Measurements from ENCODE around the gene TMC3. TPM values are rescaled to one million over a fixed set of nuclear protein-coding genes. Genes with fewer than 3 reads are reported as not detected.

TMC3 gene
- total and polyA plus RNA-seq, 10 of the 15 experiments (the other 5 are each of a cell fraction or from before 2014, with no cell fraction given), result 0.03 to 0.04 (median 0.04) TPM; not detected in 7

DNA sequence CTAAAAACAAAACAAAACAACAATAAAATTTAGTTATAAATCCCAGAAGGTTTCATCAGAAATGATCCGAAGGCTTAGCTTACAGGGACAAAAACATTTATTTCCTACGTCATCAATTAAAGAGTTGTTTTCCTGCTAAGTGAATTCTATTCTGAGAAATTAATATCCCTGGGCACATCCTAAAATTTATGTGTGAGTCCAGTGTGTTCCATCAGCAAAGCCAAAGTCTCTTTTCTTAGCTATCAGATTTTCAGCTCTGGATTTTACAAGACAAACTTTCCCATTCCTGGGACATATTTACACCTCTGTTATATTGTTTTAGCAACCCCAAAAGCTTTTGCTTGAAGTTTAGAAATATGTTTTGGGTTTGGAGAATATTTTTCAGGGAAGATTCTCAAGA lies 4.4 kb upstream of the TMC3 start:
- no TSS peak for BruUV-seq (replicated peaks)
- no peaks in the 10 kb centered on the region for H3K9me3 ChIP-seq (replicated peaks; ENCODE audit: control insufficient read depth, insufficient read depth, low read length)
- FAIRE-seq, result no peak
- H3K4me2 ChIP-seq (ENCODE audit: control insufficient read depth, insufficient read depth), result no peak overlapping the region
- CTCF ChIA-PET, result interaction anchor here (1.5 kb wide), 1 partner anchor 112 kb away, joined by 5 read pairs; no protein-coding TSS in a partner anchor
- TF ChIP-seq, protein P1, sequence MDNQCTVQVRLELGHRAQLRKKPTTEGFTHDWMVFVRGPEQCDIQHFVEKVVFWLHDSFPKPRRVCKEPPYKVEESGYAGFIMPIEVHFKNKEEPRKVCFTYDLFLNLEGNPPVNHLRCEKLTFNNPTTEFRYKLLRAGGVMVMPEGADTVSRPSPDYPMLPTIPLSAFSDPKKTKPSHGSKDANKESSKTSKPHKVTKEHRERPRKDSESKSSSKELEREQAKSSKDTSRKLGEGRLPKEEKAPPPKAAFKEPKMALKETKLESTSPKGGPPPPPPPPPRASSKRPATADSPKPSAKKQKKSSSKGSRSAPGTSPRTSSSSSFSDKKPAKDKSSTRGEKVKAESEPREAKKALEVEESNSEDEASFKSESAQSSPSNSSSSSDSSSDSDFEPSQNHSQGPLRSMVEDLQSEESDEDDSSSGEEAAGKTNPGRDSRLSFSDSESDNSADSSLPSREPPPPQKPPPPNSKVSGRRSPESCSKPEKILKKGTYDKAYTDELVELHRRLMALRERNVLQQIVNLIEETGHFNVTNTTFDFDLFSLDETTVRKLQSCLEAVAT (IDR thresholded peaks at IDR 0.05), result no peak
- TF ChIP-seq, protein P2, sequence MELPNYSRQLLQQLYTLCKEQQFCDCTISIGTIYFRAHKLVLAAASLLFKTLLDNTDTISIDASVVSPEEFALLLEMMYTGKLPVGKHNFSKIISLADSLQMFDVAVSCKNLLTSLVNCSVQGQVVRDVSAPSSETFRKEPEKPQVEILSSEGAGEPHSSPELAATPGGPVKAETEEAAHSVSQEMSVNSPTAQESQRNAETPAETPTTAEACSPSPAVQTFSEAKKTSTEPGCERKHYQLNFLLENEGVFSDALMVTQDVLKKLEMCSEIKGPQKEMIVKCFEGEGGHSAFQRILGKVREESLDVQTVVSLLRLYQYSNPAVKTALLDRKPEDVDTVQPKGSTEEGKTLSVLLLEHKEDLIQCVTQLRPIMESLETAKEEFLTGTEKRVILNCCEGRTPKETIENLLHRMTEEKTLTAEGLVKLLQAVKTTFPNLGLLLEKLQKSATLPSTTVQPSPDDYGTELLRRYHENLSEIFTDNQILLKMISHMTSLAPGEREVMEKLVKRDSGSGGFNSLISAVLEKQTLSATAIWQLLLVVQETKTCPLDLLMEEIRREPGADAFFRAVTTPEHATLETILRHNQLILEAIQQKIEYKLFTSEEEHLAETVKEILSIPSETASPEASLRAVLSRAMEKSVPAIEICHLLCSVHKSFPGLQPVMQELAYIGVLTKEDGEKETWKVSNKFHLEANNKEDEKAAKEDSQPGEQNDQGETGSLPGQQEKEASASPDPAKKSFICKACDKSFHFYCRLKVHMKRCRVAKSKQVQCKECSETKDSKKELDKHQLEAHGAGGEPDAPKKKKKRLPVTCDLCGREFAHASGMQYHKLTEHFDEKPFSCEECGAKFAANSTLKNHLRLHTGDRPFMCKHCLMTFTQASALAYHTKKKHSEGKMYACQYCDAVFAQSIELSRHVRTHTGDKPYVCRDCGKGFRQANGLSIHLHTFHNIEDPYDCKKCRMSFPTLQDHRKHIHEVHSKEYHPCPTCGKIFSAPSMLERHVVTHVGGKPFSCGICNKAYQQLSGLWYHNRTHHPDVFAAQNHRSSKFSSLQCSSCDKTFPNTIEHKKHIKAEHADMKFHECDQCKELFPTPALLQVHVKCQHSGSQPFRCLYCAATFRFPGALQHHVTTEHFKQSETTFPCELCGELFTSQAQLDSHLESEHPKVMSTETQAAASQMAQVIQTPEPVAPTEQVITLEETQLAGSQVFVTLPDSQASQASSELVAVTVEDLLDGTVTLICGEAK (IDR thresholded peaks at IDR 0.05; ENCODE audit: borderline replicate concordance), result no peak
- TF ChIP-seq TCF12 (IDR thresholded peaks at IDR 0.05; ENCODE audit: low read depth, low read length) (no peak), ATF7 (IDR thresholded peaks at IDR 0.05; ENCODE audit: low read depth) (no peak), ZNF217 (IDR thresholded peaks at IDR 0.05) (no peak), SMAD1 (IDR thresholded peaks at IDR 0.05; ENCODE audit: low read depth, partially characterized antibody) (no peak), GABPA (IDR thresholded peaks at IDR 0.05; ENCODE audit: low read depth) (no peak)
- no peak for ATAC-seq
- no peaks in the 10 kb centered on the region for H4K20me1 ChIP-seq (ENCODE audit: control insufficient read depth, insufficient read depth)
- no peaks in the 10 kb centered on the region for H3K36me3 ChIP-seq (ENCODE audit: control insufficient read depth in 2 of 2, insufficient read depth in 2 of 2, low read length in 1 of 2)
- no peak overlapping the region for H3K4me3 ChIP-seq
- SMC1A ChIA-PET (ENCODE audit: uncharacterized antibody, unreplicated experiment), result interaction anchor here (1.0 kb wide), 1 partner anchor 87 kb away, joined by 3 read pairs; no protein-coding TSS in a partner anchor
- POLR2A ChIA-PET, result no interaction called here
- 91% methylated on average over 2 of the region's 2 CpGs for WGBS (ENCODE audit: insufficient coverage, insufficient replicate concordance, low lambda C conversion rate, missing lambda C conversion rate)
- in situ Hi-C loops (cut with MboI), result no loop called here
- intact Hi-C loops (cut with micrococcal nuclease; ENCODE audit: unreplicated experiment), result no loop called here
- no peaks in the 10 kb centered on the region for H3K4me1 ChIP-seq (ENCODE audit: control insufficient read depth, insufficient read depth, low read length)
- H3K27ac ChIP-seq (ENCODE audit: control insufficient read depth, insufficient read depth), result no peak overlapping the region
- peaks cover 0 to 1% of the 10 kb centered on the region in 2 experiments; a peak in 2 of 4 replicates for H3K27me3 ChIP-seq (replicated peaks in 1 of 2; ENCODE audit: control insufficient read depth in 2 of 2, insufficient read depth in 2 of 2, low read length in 1 of 2)
- RAD21 ChIA-PET (ENCODE audit: unreplicated experiment), result no interaction called here
- H3K79me2 ChIP-seq (ENCODE audit: control insufficient read depth, insufficient read depth, low read length), result no peaks in the 10 kb centered on the region
- H2AFZ ChIP-seq (ENCODE audit: control insufficient read depth, low read depth, low read length), result no peak overlapping the region
- DNase-seq (ENCODE audit: low read depth, low spot score), result no peak
- no peak overlapping the region for H3K9ac ChIP-seq (ENCODE audit: control insufficient read depth, insufficient read depth, low read length)
